HepG2 (cell line): Measurements from ENCODE around the gene NPAS2. TPM values are rescaled to one million over a fixed set of nuclear protein-coding genes. Genes with fewer than 3 reads are reported as not detected.

Experiments
- ATAC-seq: fragments of 200-7000 bp; cut with Tn5 transposase; 3 replicates; pipeline ENCODE4 v1.9.1; 2020; ENCODE audit warnings: mild to moderate bottlenecking, moderate library complexity
- BruUV-seq: library from RNA; stranded (reverse); fragments of 400-500 nt; replicated peaks from 2 replicates; lab custom pipeline; 2021; lab: Mats Ljungman, UMichigan
- CTCF ChIA-PET: fragments of 300-600 bp; formaldehyde crosslinking; extraction: SDS; loops from one replicate; lab custom pipeline; 2021; ENCODE audit warnings: low total read pairs, inconsistent platforms, low intra/inter-chr PET ratio; lab: Yijun Ruan, JAX
- POLR2A ChIA-PET: fragments of 350-600 bp; sonication (Branson Sonifier 250); formaldehyde crosslinking; loops from one replicate; lab custom pipeline; 2020; ENCODE audit warnings: antibody characterized with exemption, inconsistent platforms; lab: Yijun Ruan, JAX
- DNase-seq: peaks from one replicate; pipeline ENCODE4 v3.0.0-alpha.2; 2015; ENCODE audit warnings: low spot score
- FAIRE-seq: peaks from 3 replicates; lab custom pipeline; 2011; peaks lifted over from hg19 to GRCh38; lab: Jason Lieb, UNC
- H2AFZ ChIP-seq: one replicate; pipeline ENCODE4 v1.6.1; 2011; ENCODE audit warnings: low read length, inconsistent platforms
- H3K27ac ChIP-seq: fragments of 300-600 bp; 3 replicates; pipeline ENCODE4 v1.8.0; 2011; ENCODE audit warnings: mixed run types, mild to moderate bottlenecking, mixed read lengths, low read length, inconsistent platforms; ENCODE audit not compliant: insufficient read depth; ENCODE audit errors: extremely low read length
- H3K27me3 ChIP-seq, 2 experiments: fragments of 200-600 bp in 1 of 2; 2 replicates in 1 of 2; 3 replicates in 1 of 2; pipeline versions ENCODE4 v1.6.0 to v1.8.0; 2011; ENCODE audit warnings: low read length in 2 of 2, mild to moderate bottlenecking in 2 of 2, moderate library complexity in 2 of 2, inconsistent platforms in 1 of 2; ENCODE audit not compliant: insufficient read depth in 2 of 2, control insufficient read depth in 1 of 2
- H3K36me3 ChIP-seq, 2 experiments: fragments of 200-600 bp in 1 of 2; replicated peaks in 1 of 2; 2 replicates in 1 of 2; 3 replicates in 1 of 2; pipeline versions ENCODE4 v1.5.1 to v1.8.0; 2011; ENCODE audit warnings: low read length in 2 of 2, inconsistent platforms in 1 of 2; ENCODE audit not compliant: insufficient read depth in 2 of 2, control insufficient read depth in 1 of 2
- H3K4me1 ChIP-seq: 2 replicates; pipeline ENCODE4 v1.5.1; 2012; ENCODE audit warnings: low read length, inconsistent platforms; ENCODE audit not compliant: insufficient read depth
- H3K4me2 ChIP-seq: 2 replicates; pipeline ENCODE4 v1.6.0; 2011; ENCODE audit warnings: low read depth, low read length, inconsistent platforms
- H3K4me3 ChIP-seq, 3 experiments: fragments of 200-600 bp in 1 of 3; sonication (generic), shearing (Covaris generic) in 1 of 3; replicated peaks in 1 of 3; 2 replicates each; pipeline ENCODE4 v1.5.1; 2011 to 2016; ENCODE audit warnings: low read length in 3 of 3, inconsistent platforms in 2 of 3, low read depth in 2 of 3, mild to moderate bottlenecking in 2 of 3, control low read depth in 1 of 3, mixed read lengths in 1 of 3; ENCODE audit not compliant: insufficient read depth in 1 of 3
- H3K79me2 ChIP-seq: one replicate; pipeline ENCODE4 v1.6.1; 2011; ENCODE audit warnings: low read length, inconsistent platforms; ENCODE audit not compliant: insufficient read depth
- H3K9ac ChIP-seq: 2 replicates; pipeline ENCODE4 v1.6.0; 2011; ENCODE audit warnings: mild to moderate bottlenecking, low read depth, low read length, inconsistent platforms; ENCODE audit not compliant: insufficient read depth
- H3K9me3 ChIP-seq: 2 replicates; pipeline ENCODE4 v1.5.1; 2012; ENCODE audit warnings: mild to moderate bottlenecking, low read length
- H4K20me1 ChIP-seq: 2 replicates; pipeline ENCODE4 v1.6.0; 2011; ENCODE audit warnings: inconsistent platforms, mild to moderate bottlenecking, low read length, moderate library complexity; ENCODE audit not compliant: insufficient read depth
- ARNT2 ChIP-seq: sonication (generic); formaldehyde crosslinking; IDR thresholded peaks from 2 replicates; pipeline ENCODE4 v1.8.0; 2022; ENCODE audit warnings: mild to moderate bottlenecking, low read depth, missing genetic modification reagents, moderate library complexity
- FOXA3 ChIP-seq: IDR thresholded peaks from 2 replicates; pipeline ENCODE4 v1.6.1; 2016; ENCODE audit warnings: missing genetic modification reagents, missing compliant biosample characterization
- FOXM1 ChIP-seq: sonication (generic); formaldehyde crosslinking; IDR thresholded peaks from 2 replicates; pipeline ENCODE4 v1.5.0; 2020; ENCODE audit warnings: missing genetic modification reagents
- GFI1 ChIP-seq: sonication (generic); formaldehyde crosslinking; IDR thresholded peaks from 2 replicates; pipeline ENCODE4 v1.5.0; 2020; ENCODE audit warnings: missing genetic modification reagents, mild to moderate bottlenecking, borderline replicate concordance
- NR2F6 ChIP-seq, 2 experiments: IDR thresholded peaks; 2 replicates each; pipeline ENCODE4 v1.6.1; 2016; ENCODE audit warnings: antibody characterized with exemption in 1 of 2, mild to moderate bottlenecking in 1 of 2
- PHF20 ChIP-seq: sonication (generic); formaldehyde crosslinking; IDR thresholded peaks from 2 replicates; pipeline ENCODE4 v1.5.0; 2020; ENCODE audit warnings: mild to moderate bottlenecking, missing genetic modification reagents
- POLR2AphosphoS5 ChIP-seq: IDR thresholded peaks from 2 replicates; pipeline ENCODE4 v1.6.1; 2012; ENCODE audit warnings: low read depth, low read length
- RFX3 ChIP-seq: IDR thresholded peaks from 2 replicates; pipeline ENCODE4 v1.6.1; 2016; ENCODE audit warnings: missing biosample characterization, missing genetic modification reagents
- SOX6 ChIP-seq, 2 experiments: fragments of 450-650 bp in 1 of 2; sonication (generic) in 1 of 2; formaldehyde crosslinking in 1 of 2; IDR thresholded peaks; 2 replicates each; pipeline versions ENCODE4 v1.4.0 to v1.6.1; 2017 to 2020; ENCODE audit warnings: antibody characterized with exemption in 1 of 2, mild to moderate bottlenecking in 1 of 2, missing genetic modification reagents in 1 of 2
- TGIF2 ChIP-seq: IDR thresholded peaks from 2 replicates; pipeline ENCODE4 v1.6.1; 2016; ENCODE audit warnings: control low read depth, missing compliant biosample characterization
- ZFP82 ChIP-seq: sonication (generic); formaldehyde crosslinking; IDR thresholded peaks from 2 replicates; pipeline ENCODE4 v1.5.1; 2020; ENCODE audit warnings: mild to moderate bottlenecking, missing genetic modification reagents, borderline replicate concordance
- ZKSCAN1 ChIP-seq: fragments of 150-350 bp; IDR thresholded peaks from 2 replicates; pipeline ENCODE4 v1.6.1; 2014; ENCODE audit warnings: low read length
- ZNF558 ChIP-seq: sonication (generic); formaldehyde crosslinking; IDR thresholded peaks from 2 replicates; pipeline ENCODE4 v1.9.0; 2022; ENCODE audit warnings: mild to moderate bottlenecking, missing genetic modification reagents, borderline replicate concordance
- WGBS: methylation state at CpG from one replicate; pipeline ENCODE4 v1.1.6; 2017; ENCODE audit warnings: low lambda C conversion rate; 5-methylcytosine and 5-hydroxymethylcytosine counted together
- in situ Hi-C: cut with HindIII; loops from 2 replicates; pipeline ENCODE4 v1.10.0; 2017; ENCODE audit warnings: low pct_unique_long_range_greater_than_20kb; ENCODE audit not compliant: extremely low pct_ligation_motif_present
- intact Hi-C: fragments of 100-400 bp; cut with micrococcal nuclease; formaldehyde crosslinking; loops from one replicate; pipeline ENCODE4 v1.10.0; 2022; ENCODE audit not compliant: unreplicated experiment
- polyA plus RNA-seq, 8 experiments: library from polyadenylated mRNA; depleted of rRNA in 3 of 8; stranded (reverse) in 7 of 8; unstranded in 1 of 8; fragments of >200 nt; fragmentation: Illumina TruSeq in 4 of 8; extraction: Trizol in 4 of 8; gene quantifications; 2 replicates each; pipeline versions ENCODE4 v1.2.1 to v1.2.3, GENCODE V29; 2011 to 2016; ENCODE audit warnings: low read depth in 4 of 8, missing spikeins in 1 of 8, mixed read lengths in 1 of 8; ENCODE audit not compliant: insufficient read depth in 1 of 8
- total RNA-seq, 5 experiments: library from RNA; depleted of rRNA; stranded (reverse); fragments of >200 nt; fragmentation: Illumina TruSeq; extraction: Trizol; gene quantifications; 2 replicates each; pipeline ENCODE4 v1.2.3, GENCODE V29; 2016; ENCODE audit warnings: low read depth in 1 of 5
- TF ChIP-seq, protein P1 (sequence below): sonication (generic); formaldehyde crosslinking; IDR thresholded peaks from 2 replicates; pipeline ENCODE4 v1.4.0; 2020; ENCODE audit warnings: low read depth, missing genetic modification reagents
- TF ChIP-seq, protein P2 (sequence below): sonication (generic); formaldehyde crosslinking; IDR thresholded peaks from 2 replicates; pipeline ENCODE4 v1.4.0; 2020; ENCODE audit warnings: low read depth, mild to moderate bottlenecking, missing genetic modification reagents
- TF ChIP-seq, protein P3 (sequence below): sonication (generic); formaldehyde crosslinking; IDR thresholded peaks from 2 replicates; pipeline ENCODE4 v1.4.0; 2020; ENCODE audit warnings: missing genetic modification reagents

The NPAS2 gene
- total and polyA plus RNA-seq, 2 of the 13 experiments (the other 11 are each of a cell fraction or from before 2014, with no cell fraction given) = 14.8 to 37.5 TPM

DNA sequence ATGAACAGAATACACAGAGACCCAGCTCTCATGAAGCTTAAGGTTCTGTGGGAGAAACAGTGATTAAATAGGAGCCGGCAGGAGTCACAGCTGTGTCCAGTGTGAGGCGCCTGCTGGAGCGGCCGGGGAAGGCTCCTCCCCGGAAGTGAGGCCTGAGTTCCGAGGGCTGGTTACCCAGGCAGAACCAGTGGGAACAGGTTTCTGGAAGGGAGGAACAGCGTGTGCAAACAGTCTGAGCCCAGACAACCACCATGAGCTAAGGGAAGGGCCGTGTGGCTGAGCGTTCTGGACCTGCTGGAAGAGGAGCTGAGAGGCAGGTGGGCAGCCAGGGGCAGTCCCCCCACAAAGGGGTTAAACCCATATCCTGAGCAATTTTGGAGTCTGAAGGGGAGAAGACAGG lies 26.0 kb upstream of the NPAS2 start (continued):
- TF ChIP-seq FOXM1 (CRISPR knock-in tag) = no peak
- 0 out of 2 replicates have a peak, but pooled peaks have one; percentile 32 for TF ChIP-seq ARNT2 (CRISPR knock-in tag)
- TF ChIP-seq, protein P1, sequence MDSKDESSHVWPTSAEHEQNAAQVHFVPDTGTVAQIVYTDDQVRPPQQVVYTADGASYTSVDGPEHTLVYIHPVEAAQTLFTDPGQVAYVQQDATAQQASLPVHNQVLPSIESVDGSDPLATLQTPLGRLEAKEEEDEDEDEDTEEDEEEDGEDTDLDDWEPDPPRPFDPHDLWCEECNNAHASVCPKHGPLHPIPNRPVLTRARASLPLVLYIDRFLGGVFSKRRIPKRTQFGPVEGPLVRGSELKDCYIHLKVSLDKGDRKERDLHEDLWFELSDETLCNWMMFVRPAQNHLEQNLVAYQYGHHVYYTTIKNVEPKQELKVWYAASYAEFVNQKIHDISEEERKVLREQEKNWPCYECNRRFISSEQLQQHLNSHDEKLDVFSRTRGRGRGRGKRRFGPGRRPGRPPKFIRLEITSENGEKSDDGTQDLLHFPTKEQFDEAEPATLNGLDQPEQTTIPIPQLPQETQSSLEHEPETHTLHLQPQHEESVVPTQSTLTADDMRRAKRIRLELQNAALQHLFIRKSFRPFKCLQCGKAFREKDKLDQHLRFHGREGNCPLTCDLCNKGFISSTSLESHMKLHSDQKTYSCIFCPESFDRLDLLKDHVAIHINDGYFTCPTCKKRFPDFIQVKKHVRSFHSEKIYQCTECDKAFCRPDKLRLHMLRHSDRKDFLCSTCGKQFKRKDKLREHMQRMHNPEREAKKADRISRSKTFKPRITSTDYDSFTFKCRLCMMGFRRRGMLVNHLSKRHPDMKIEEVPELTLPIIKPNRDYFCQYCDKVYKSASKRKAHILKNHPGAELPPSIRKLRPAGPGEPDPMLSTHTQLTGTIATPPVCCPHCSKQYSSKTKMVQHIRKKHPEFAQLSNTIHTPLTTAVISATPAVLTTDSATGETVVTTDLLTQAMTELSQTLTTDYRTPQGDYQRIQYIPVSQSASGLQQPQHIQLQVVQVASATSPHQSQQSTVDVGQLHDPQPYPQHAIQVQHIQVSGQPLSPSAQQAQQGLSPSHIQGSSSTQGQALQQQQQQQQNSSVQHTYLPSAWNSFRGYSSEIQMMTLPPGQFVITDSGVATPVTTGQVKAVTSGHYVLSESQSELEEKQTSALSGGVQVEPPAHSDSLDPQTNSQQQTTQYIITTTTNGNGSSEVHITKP (CRISPR knock-in tag) = 0 out of 2 replicates have a peak, but pooled peaks have one; percentile 24
- TF ChIP-seq RFX3 = no peak
- 0 out of 2 replicates have a peak, but pooled peaks have one; percentile 53 for TF ChIP-seq ZFP82

DNA sequence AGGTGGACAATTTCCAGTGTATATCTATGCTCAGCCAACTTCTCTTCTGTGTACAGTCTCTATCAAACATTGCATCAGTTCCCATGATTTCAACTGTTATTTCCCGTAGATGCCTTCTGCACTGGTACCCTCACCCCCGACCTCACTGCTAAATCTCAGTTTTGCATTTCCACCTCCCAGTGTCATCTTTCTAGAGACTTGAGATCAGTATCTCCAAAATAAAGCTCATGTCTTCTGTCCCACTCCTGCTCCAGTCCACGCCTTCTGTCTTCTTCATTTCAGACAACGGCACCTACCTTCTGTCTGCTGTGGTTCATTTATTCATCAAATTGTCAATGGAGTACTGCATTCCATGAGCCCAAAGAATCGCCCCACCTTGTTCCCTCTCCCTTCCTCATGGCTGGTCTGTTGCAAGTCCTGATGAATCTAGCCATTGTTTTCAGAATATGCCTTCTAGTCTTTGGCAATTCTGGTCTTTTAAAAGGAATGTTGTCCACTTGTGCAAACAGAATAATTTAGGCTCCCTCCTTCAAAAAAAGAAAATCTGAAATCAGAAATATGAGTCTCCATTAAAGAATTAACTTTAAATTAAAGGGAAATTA lies 23.3 kb upstream of the NPAS2 start:
- peak; percentile 94 for FAIRE-seq
- Histone ChIP-seq H3K4me3 (no peak overlapping the region; a peak in 1 of 6 replicates), H3K36me3 (no peaks in the 10 kb centered on the region), H3K27me3 (no peaks in the 10 kb centered on the region; a peak in 2 of 5 replicates), H2AFZ (no peak overlapping the region), H3K79me2 (no peaks in the 10 kb centered on the region), H3K9me3 (no peaks in the 10 kb centered on the region), H3K4me2 (peak overlapping the region; percentile 49), H3K9ac (no peak overlapping the region), H3K27ac (no peak overlapping the region), H3K4me1 (peaks cover 65% of the 10 kb centered on the region), H4K20me1 (no peaks in the 10 kb centered on the region)
- CTCF ChIA-PET = no interaction called here
- in situ Hi-C loops (no loop called here), intact Hi-C loops (loop anchor here (2.0 kb wide), 1 partner anchor 16 kb away; no protein-coding TSS in a partner anchor)
- peak; percentile 75 for ATAC-seq
- DNase-seq = peak; percentile 93
- BruUV-seq = no TSS peak
- POLR2A ChIA-PET = no interaction called here
- WGBS = 5% methylated on average over 5 of the region's 5 CpGs
- no peak for TF ChIP-seq NR2F6 (IDR thresholded peaks at IDR 0.05)
- TF ChIP-seq NR2F6 (CRISPR knock-in tag; IDR thresholded peaks at IDR 0.05) = 0 out of 2 replicates have a peak, but pooled peaks have one; percentile 10
- TF ChIP-seq, protein P2, sequence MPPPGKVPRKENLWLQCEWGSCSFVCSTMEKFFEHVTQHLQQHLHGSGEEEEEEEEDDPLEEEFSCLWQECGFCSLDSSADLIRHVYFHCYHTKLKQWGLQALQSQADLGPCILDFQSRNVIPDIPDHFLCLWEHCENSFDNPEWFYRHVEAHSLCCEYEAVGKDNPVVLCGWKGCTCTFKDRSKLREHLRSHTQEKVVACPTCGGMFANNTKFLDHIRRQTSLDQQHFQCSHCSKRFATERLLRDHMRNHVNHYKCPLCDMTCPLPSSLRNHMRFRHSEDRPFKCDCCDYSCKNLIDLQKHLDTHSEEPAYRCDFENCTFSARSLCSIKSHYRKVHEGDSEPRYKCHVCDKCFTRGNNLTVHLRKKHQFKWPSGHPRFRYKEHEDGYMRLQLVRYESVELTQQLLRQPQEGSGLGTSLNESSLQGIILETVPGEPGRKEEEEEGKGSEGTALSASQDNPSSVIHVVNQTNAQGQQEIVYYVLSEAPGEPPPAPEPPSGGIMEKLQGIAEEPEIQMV (CRISPR knock-in tag) = no peak
- TF ChIP-seq ZNF558 (CRISPR knock-in tag) = no peak
- TF ChIP-seq ZKSCAN1 = no peak
- TF ChIP-seq POLR2AphosphoS5 = no peak
- TF ChIP-seq, protein P3, sequence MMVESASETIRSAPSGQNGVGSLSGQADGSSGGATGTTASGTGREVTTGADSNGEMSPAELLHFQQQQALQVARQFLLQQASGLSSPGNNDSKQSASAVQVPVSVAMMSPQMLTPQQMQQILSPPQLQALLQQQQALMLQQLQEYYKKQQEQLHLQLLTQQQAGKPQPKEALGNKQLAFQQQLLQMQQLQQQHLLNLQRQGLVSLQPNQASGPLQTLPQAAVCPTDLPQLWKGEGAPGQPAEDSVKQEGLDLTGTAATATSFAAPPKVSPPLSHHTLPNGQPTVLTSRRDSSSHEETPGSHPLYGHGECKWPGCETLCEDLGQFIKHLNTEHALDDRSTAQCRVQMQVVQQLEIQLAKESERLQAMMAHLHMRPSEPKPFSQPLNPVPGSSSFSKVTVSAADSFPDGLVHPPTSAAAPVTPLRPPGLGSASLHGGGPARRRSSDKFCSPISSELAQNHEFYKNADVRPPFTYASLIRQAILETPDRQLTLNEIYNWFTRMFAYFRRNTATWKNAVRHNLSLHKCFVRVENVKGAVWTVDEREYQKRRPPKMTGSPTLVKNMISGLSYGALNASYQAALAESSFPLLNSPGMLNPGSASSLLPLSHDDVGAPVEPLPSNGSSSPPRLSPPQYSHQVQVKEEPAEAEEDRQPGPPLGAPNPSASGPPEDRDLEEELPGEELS (CRISPR knock-in tag) = 0 out of 2 replicates have a peak, but pooled peaks have one; percentile 13
- TF ChIP-seq GFI1 (CRISPR knock-in tag) = peak; percentile 86; the same call in 1 of the 2 replicates
- TF ChIP-seq PHF20 (CRISPR knock-in tag) = no peak
- TF ChIP-seq FOXA3 = 0 out of 2 replicates have a peak, but pooled peaks have one; percentile 5
- no peak for TF ChIP-seq TGIF2 (CRISPR knock-in tag)
- no peak for TF ChIP-seq SOX6 (IDR thresholded peaks at IDR 0.05)
- peak; percentile 74 for TF ChIP-seq SOX6 (CRISPR knock-in tag; IDR thresholded peaks at IDR 0.05)
